ENCODE data around the gene OR52I1.

DNA sequence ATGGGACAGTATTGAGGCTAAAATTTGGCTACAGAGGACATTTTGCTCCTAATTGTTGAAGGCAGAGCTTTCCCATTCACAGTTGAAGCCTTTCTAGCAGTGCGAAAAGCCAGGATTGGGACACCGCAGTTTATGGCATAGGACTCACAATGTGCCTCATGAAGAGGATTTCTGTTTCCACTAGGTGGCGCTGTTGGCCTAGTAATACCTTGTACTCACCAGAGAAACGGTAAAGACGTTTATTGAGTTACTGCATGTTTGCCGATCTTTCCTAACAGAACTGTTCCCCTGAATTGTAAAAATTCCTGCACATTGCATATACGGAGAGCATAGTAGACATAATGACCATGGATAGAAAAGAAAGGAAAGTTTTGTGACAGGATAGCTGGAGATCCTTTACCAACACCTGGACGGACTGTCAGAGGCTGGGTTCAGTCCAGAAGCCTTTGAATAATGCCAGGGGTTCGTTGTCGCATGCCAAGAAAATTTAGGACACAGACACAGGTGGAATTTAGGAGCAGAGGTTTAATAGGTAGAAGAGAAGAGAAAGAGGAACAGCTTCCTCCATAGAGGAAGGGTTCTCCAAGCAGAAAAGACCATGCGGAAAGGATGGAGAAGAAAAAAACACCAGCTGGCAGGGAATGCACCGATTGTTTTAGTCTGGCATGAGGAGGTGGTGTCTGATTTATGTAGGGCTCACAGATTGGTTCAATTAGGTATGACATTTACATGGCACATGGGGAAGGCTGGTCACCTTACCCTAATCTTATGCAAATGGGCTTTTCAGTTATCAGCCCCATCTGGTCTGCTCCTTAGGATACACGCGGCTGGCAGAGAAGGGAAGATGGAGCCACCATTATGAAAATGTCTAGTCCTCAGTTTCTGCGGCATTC lies 32.6 kb downstream of the OR52I1 start:
- peak; percentile 87 for TF ChIP-seq CTCF (conservative IDR thresholded peaks at IDR 0.05; ENCODE audit: low read length)
- no peak for TF ChIP-seq EZH2phosphoT487 (IDR thresholded peaks at IDR 0.05; ENCODE audit: borderline replicate concordance, low read depth, low read length)

All from OCI-LY7 (cell line).